NCI-H2227 treated with DMSO at 0.1 percent for 48 hours (cell line): Measurements from ENCODE around the gene CTSL.
"Not testable (repeated sequence)": the region's sequence is repeated elsewhere in the genome, so short reads cannot be mapped to it uniquely, and the experiment has no call there.

Source experiments
- DNase-seq: peaks from one replicate; lab custom pipeline; 2025; lab: John Stamatoyannopoulos, UW

The CTSL gene

DNA sequence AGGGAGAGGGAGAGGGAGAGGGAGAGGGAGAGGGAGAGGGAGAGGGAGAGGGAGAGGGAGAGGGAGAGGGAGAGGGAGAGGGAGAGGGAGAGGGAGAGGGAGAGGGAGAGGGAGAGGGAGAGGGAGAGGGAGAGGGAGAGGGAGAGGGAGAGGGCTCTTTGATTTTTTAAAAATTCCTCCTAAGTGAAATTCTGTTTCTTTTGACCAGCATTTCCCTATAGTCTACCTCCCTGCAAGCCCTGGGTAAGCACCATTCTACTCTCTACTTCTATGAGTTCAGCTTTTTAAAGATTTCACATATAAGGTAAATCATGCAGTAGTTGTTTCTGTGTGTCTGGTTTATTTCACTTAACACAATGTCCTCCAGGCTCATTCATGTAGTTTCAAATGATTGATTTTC, 34.1 kb downstream of the CTSL start:
- not testable (repeated sequence) for DNase-seq

- DNase-seq: no peak
Observed at GRCh38 chr9:87760529-87760928, 34.6 kb downstream of the CTSL start.

- DNase-seq: no peak
Observed at GRCh38 chr9:87763286-87763685, 37.4 kb downstream of the CTSL start.

DNA sequence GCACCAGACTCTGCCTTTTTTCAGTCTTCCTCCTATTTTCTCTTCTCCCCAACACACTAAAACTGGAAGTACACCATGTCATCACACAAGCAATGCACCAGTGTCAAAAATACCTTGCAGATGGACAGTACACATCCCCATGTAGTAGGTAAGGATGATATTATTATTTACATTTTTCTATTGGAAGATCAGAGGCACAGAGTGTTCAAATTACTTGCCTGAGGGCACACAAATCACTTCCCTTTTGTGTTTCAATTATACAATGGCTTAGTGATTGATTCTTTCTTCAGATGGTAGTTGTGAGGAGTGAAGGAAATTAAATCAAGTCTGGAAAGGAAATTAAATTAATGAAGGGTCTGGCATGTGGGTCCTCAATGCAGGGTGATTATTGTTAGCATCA, 39.6 kb downstream of the CTSL start:
- DNase-seq: no peak

DNA sequence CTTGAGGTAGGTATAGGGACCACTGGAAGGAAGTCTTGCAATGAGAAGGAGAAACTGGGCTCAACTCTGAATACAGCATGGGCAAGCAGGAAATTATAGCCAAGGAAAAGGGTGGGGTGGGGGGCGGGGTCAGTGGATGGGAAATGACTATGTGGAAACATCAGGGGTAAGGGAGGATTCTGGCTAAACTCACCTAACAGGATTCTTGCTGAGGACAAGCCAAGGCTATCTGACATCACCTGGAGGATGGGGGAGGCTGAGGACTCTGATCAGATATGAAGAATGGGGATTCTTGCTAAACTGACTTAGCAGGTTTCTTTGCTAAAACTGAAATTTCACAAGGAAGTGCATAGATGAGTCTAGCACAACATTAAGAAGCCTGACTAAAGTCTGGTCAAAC, 40.8 kb downstream of the CTSL start:
- no peak for DNase-seq

DNA sequence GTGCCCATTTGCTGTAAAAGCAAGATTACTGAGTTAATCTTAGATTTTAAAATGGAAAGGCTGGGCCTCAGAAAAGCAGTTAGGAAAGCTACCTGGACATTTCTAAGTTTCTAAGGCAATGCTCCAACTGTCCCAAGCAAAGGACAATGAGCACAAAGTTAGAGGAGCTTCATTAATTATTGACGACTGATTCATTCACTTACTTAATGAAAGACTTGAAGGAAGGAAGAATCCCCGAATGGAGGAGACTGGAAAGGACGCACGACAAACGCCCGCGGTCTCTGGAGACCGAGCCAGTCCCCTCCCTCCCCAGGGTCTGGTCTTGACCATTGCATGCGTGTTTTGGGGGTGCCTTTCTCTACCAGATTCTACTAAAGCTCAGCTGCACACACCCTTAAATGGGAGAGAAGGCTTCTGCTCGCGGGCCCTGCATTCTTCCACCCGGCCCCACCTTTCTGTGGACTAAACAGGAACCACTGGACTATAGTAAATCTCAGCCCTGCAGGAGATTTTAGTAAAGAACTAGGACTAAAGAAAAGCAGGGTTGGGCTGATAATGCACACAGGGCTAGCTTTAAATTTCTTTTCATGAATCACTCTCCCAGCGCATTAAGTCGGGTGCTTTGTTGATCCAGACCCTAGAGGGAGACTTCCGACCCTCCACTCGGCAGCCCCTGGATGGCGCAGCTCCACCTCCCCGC, 44.8 kb downstream of the CTSL start:
- no peak for DNase-seq

DNA sequence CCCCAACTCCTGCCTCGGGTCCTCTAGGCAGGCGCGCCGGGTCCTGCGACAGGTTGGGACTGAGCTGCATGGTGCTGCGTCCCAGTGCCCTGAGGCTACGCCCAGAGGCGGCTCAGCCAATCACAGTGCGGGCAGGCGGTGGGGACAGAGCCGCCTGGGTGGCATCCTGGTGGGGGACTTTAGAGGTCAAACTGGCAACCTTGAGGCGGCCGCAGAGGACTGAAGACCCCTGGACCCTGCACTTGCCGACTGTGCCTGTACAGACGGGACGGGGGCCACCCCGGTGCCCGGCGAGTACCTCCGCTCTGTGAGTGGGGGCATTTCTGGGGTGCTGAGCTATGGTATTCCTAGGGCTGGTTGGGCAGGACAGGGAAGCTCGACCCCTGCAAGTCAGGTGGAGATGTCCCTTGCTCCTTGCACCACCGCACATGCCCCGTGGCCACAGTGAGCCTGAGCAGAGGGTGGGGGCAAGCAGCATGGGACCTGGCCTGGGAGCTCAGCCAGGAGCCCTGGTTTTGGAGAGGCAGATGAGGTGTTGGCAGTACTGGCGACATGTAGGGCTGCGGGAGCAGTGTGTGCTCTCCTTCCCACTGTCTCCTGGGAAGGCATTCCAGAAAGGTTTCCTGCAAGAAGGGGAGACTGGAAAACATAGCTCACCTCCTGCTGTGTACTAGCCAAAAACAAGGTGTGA, 45.5 kb downstream of the CTSL start:
- no peak for DNase-seq

DNA sequence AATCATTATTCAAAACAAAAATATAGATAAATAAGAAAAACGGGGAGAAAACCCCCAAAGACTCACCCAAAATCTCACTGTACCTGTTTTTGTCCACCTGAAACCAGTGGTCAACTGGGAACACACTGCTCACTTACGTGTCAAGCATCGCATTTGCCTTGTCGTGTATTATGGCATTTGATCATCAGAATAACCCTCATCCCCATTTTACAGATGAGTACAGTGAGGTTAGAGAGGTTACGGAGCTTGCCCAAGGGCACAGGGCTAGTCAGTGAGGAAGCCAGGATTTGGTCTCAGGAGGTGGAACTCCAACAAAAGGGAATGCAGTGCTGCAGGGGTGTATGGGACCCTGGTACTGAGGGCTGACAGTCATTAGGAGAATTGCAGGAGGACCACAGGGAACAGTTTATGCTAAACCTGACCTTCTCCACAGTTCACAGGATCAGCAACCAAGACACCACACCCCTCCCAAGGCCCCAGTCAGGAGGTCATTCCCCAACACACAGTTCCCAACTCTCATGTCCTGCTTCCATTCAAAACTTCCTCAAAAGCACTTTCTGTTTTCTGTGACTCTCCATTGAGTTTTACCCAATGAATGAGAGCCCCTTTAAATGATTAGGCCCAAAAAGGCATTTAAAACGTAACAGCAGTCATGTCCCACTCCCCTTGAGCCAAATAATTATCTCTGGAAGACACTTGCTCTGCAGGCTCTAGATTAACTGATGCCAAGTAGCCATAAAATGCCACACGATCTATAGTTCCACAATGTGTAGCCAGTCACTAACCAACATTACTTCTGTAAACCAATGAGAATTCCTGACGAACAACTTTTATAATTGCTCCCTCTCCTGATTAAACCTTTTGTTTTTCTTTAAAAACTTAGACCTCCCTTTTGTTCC, 50.8 kb downstream of the CTSL start:
- DNase-seq: no peak

- no peak for DNase-seq
Observed at GRCh38 chr9:87778996-87779395, 53.1 kb downstream of the CTSL start.
